Measurements from ENCODE around the gene FICD.

The FICD gene

DNA sequence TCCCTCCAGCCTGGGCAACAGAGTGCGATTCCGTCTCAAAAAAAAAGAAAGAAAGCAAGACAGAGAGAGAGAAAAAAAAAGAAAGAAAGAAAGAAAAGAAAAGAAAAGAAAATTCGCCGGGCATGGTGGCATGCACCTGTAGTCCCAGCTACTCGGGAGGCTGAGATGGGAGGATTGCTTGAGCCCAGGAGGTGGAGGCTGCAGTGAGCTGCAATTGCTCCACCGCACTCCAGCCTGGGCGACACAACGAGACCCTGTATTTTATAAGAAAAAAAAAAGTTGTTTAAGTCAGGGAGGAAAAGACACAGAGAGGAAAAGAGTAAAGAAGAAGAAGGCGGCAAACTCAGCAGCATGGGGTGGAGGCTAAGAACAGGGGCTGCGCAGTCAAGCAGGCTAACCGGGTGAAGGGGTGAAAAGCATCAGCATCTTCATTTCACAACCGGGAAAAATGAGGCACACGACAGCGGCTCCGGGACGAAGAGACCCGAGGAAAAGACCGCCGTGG, 557 bp upstream of the FICD start:
- peak overlapping the region; percentile 27 for H3K4me3 ChIP-seq (ENCODE audit: low read depth, low read length)
- in situ Hi-C loops (cut with HindIII; ENCODE audit: low sequenced_read_pairs), result no loop called here
- TF ChIP-seq, protein P1, sequence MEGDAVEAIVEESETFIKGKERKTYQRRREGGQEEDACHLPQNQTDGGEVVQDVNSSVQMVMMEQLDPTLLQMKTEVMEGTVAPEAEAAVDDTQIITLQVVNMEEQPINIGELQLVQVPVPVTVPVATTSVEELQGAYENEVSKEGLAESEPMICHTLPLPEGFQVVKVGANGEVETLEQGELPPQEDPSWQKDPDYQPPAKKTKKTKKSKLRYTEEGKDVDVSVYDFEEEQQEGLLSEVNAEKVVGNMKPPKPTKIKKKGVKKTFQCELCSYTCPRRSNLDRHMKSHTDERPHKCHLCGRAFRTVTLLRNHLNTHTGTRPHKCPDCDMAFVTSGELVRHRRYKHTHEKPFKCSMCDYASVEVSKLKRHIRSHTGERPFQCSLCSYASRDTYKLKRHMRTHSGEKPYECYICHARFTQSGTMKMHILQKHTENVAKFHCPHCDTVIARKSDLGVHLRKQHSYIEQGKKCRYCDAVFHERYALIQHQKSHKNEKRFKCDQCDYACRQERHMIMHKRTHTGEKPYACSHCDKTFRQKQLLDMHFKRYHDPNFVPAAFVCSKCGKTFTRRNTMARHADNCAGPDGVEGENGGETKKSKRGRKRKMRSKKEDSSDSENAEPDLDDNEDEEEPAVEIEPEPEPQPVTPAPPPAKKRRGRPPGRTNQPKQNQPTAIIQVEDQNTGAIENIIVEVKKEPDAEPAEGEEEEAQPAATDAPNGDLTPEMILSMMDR (IDR thresholded peaks at IDR 0.05; ENCODE audit: low read depth, low read length), result no peak
- no peak for DNase-seq (ENCODE audit: low read depth, low spot score)

DNA sequence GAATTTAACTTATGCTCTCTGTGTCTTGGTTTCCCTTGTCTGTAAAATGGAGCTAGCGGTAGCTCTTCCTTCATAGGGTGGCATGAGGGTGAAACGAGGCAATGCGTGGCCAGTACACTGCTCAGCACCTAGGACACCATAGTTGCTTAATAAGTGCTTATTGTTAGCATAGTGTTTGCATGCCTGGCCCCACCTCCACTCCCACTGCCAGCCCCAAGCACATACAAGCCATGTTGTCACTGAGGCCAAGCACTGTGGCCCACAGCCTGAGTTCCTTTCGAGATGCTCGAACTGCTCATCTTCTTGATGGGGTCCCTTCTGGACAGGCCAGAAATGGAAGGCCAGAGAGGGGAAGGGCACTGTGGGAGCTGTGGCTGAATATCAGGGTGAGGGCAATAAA, 839 bp downstream of the FICD start:
- no peak for DNase-seq (ENCODE audit: low read depth, low spot score)
- in situ Hi-C loops (cut with HindIII; ENCODE audit: low sequenced_read_pairs), result no loop called here
- TF ChIP-seq, protein P1 (IDR thresholded peaks at IDR 0.05; ENCODE audit: low read depth, low read length), result no peak
- peak overlapping the region; percentile 93 for H3K4me3 ChIP-seq (ENCODE audit: low read depth, low read length)

DNA sequence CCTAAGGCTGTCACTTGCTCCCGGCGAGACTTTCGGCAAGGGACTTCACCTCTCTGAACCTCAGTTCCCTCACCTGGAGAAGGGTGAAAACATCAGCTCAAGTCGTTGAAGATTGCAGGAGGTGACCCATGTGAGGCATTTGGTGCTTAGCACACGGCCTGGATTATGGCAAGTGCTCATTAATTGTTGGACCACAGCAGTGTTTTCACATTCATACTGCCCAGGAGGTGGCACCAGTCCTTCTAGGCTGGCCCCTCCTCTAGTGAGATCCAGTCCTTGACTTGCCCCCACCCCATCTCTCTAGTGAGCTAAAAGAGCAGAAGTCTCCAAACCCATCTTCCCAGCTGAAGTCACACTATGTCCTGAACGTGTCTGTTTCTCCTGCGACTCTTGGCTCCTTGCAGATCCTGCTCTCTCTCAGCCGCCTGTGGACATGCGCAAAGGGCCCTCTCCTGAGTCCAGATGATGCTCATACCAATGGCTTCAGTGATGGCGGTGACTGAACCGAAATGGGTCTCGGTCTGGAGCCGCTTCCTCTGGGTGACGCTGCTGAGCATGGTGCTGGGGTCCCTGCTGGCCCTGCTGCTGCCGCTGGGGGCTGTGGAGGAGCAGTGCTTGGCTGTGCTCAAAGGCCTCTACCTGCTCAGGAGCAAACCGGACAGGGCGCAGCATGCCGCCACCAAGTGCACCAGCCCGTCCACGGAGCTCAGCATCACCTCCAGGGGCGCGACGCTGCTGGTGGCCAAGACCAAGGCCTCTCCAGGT, 1.6 kb downstream of the FICD start:
- in situ Hi-C loops (cut with HindIII; ENCODE audit: low sequenced_read_pairs), result no loop called here
- DNase-seq (ENCODE audit: low read depth, low spot score), result no peak
- no peak overlapping the region for H3K4me3 ChIP-seq (ENCODE audit: low read depth, low read length)
- TF ChIP-seq, protein P1 (IDR thresholded peaks at IDR 0.05; ENCODE audit: low read depth, low read length), result no peak

DNA sequence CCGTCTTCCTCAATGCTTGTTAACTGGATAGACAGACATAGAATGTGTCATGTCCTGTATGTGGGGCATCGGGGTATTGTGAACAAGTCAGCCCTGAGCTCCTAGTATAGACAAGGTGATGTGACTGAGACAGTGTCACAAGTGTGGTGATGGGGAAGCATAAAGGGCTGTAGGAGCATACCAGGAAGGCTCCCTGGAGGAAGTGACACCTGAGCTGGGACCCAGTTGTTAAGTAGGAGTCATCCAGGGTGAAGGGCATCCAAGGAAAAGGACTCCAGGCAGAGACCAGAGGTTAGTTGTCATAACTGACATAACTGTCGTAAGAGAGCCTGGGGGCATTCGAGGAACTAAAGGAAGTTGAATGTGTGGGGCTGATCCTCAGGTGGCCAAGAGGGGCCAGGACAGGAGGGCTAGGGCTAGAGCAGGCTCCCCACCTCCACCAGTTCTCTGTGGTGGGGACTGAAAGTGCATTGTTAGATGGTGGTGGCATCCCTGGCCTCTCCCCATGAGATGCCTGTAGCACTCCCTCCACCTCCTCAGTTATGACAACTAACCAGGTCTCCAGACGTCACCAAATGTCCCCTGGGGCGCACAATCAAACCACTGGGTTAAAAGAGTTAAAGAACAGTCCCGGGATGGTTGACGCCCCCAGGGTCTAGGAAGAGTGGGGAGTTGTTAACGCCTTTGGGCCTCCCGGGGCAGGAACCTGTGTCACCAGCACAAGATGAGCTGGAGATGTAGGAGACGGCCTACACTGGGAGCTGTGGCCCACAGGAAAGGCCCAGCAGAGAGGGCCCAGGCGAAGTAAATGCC, 2.4 kb downstream of the FICD start:
- no peak for DNase-seq (ENCODE audit: low read depth, low spot score)
- H3K4me3 ChIP-seq (ENCODE audit: low read depth, low read length), result no peak overlapping the region
- TF ChIP-seq, protein P1 (IDR thresholded peaks at IDR 0.05; ENCODE audit: low read depth, low read length), result no peak
- in situ Hi-C loops (cut with HindIII; ENCODE audit: low sequenced_read_pairs), result no loop called here

DNA sequence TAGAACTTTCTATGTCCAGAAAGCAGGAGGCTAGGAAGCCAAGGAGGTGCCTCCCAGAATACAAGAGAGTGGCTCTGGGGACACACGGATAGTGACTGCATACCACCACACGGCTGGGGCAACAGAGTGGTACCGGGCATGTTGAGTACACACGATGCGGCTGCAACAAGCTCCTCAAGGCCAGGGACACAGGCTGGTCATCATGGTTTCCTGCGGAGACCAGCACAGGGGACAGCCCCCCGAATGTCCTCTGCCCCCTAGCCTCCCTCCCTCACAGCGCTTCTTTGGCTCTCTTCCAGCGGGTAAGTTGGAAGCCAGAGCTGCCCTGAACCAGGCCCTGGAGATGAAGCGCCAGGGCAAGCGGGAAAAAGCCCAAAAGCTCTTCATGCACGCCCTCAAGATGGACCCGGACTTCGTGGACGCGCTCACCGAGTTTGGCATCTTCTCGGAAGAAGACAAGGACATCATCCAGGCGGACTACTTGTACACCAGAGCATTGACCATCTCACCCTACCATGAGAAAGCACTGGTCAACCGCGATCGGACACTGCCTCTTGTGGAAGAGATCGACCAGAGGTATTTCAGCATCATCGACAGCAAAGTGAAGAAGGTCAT, 3.1 kb downstream of the FICD start:
- no peak for DNase-seq (ENCODE audit: low read depth, low spot score)
- no peak overlapping the region for H3K4me3 ChIP-seq (ENCODE audit: low read depth, low read length)
- in situ Hi-C loops (cut with HindIII; ENCODE audit: low sequenced_read_pairs), result no loop called here
- TF ChIP-seq, protein P1 (IDR thresholded peaks at IDR 0.05; ENCODE audit: low read depth, low read length), result no peak

DNA sequence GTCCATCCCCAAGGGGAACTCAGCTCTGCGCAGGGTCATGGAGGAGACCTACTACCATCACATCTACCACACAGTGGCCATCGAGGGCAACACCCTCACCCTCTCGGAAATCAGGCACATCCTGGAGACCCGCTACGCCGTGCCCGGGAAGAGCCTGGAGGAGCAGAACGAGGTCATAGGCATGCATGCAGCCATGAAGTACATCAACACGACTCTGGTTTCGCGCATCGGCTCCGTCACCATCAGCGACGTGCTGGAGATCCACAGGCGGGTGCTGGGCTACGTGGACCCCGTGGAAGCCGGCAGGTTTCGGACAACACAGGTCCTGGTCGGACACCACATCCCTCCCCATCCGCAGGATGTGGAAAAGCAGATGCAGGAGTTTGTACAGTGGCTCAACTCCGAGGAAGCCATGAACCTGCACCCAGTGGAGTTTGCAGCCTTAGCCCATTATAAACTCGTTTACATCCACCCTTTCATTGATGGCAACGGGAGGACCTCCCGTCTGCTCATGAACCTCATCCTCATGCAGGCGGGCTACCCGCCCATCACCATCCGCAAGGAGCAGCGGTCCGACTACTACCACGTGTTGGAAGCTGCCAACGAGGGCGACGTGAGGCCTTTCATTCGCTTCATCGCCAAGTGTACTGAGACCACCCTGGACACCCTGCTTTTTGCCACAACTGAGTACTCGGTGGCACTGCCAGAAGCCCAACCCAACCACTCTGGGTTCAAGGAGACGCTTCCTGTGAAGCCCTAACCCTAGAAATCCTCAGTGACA, 3.8 kb downstream of the FICD start:
- no peak for DNase-seq (ENCODE audit: low read depth, low spot score)
- TF ChIP-seq, protein P1 (IDR thresholded peaks at IDR 0.05; ENCODE audit: low read depth, low read length), result no peak
- in situ Hi-C loops (cut with HindIII; ENCODE audit: low sequenced_read_pairs), result no loop called here
- H3K4me3 ChIP-seq (ENCODE audit: low read depth, low read length), result no peak overlapping the region
